Kidney (tissue), 14 donors: ENCODE measurements around the gene CCDC149. TPM values are rescaled to one million over a fixed set of nuclear protein-coding genes. Genes with fewer than 3 reads are reported as not detected.

Experiments
- DNase-seq, 5 donors: peaks; one replicate each; pipeline ENCODE4 v3.0.0-alpha.2; 2013 to 2020
- FAIRE-seq: peaks from 2 replicates; lab custom pipeline; 2012; peaks lifted over from hg19 to GRCh38; lab: Jason Lieb, UNC
- H3K27ac ChIP-seq, 2 donors: one replicate each; pipeline ENCODE4 v1.7.0; 2013; ENCODE audit warnings: low read depth in 2 of 2, low read length in 2 of 2, inconsistent platforms in 1 of 2
- H3K27me3 ChIP-seq: one replicate; pipeline ENCODE4 v1.7.1; 2013; ENCODE audit warnings: low read length, inconsistent platforms; ENCODE audit not compliant: control insufficient read depth, insufficient read depth
- H3K36me3 ChIP-seq, 3 donors: one replicate each; pipeline versions ENCODE4 v1.7.0 to v1.7.1; 2013; ENCODE audit warnings: low read length in 3 of 3, control low read depth in 1 of 3, inconsistent platforms in 1 of 3; ENCODE audit not compliant: insufficient read depth in 3 of 3, control insufficient read depth in 2 of 3
- H3K4me1 ChIP-seq, 3 donors: one replicate each; pipeline versions ENCODE4 v1.7.0 to v1.7.1; 2013; ENCODE audit warnings: low read length in 3 of 3, inconsistent platforms in 1 of 3, low read depth in 1 of 3; ENCODE audit not compliant: control insufficient read depth in 2 of 3, insufficient read depth in 2 of 3
- H3K4me3 ChIP-seq, 3 donors: one replicate each; pipeline versions ENCODE4 v1.7.0 to v1.8.1; 2013; ENCODE audit warnings: low read length in 3 of 3, control low read depth in 1 of 3, inconsistent platforms in 1 of 3
- H3K9ac ChIP-seq, 3 donors: one replicate each; pipeline versions ENCODE4 v1.7.0 to v1.7.1; 2013; ENCODE audit warnings: low read length in 3 of 3, control low read depth in 1 of 3, inconsistent platforms in 1 of 3
- H3K9me3 ChIP-seq, 3 donors: one replicate each; pipeline versions ENCODE4 v1.7.0 to v1.7.1; 2013; ENCODE audit warnings: low read length in 3 of 3, control low read depth in 1 of 3, inconsistent platforms in 1 of 3; ENCODE audit not compliant: control insufficient read depth in 2 of 3, insufficient read depth in 1 of 3
- intact Hi-C: fragments of 100-400 bp; cut with DNase I; formaldehyde crosslinking; loops from one replicate; pipeline ENCODE4 v1.11.1; 2022
- polyA plus RNA-seq: library from polyadenylated mRNA; stranded (reverse); fragments of 350-450 nt; fragmentation: Illumina TruSeq; extraction: RNeasy Lipid Tissue Mini Kit (QIAGEN cat#74804); gene quantifications from one replicate; pipeline ENCODE4 v1.2.3, GENCODE V29; 2014; ENCODE audit warnings: low read depth, low replicate concordance; ENCODE audit not compliant: insufficient read depth
- total RNA-seq: library from RNA; stranded (reverse); fragmentation: NEBNext Ultra II Directional; extraction: Animal tissue kit (Norgen Biotek cat#: 25700); gene quantifications from one replicate; pipeline ENCODE4 v1.2.1, GENCODE V29; 2021
- TF ChIP-seq, protein P1 (sequence below): IDR thresholded peaks from 3 replicates; pipeline ENCODE4 v1.5.1; 2012; ENCODE audit warnings: mild to moderate bottlenecking, moderate library complexity, borderline replicate concordance; ENCODE audit not compliant: insufficient read depth; ENCODE audit errors: extremely low read depth
- donor health status: control.
- donor health status: control.
- donor health status: control.
- donor health status: control.
- donor health status: control.
- donor health status: DM: yes; HTN: yes; CAD: no.
- donor health status: Normal renal cell carcinoma (clear cell type).

CCDC149 gene
- total and polyA plus RNA-seq, 2 donors from 2014 or later, result 6.9 to 21.8 TPM

DNA sequence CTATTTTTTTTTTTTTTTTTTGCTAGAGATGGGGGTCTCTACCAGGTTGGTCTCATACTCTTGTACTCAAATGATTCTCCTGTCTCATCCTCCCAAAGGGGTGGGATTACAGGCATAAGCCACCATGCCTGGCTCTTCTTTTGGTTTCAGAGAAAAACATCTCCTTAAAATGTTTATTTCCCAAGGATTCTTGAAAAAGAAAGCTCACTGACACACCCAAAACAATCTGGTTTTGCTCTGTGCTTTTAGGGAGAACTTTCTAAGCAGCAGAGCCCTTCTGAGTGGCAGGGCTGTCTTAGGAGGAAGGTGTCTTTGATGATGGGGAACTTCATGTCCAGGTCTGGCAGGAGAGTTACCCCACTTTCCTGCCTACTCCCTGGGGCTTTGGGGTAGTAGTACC is 116.2 kb downstream of the CCDC149 start:
- Histone ChIP-seq H3K4me1 (peaks cover 0 to 13% (median 8%) of the 10 kb centered on the region in 3 donors), H3K36me3 (no peaks in the 10 kb centered on the region), H3K4me3 (no peak overlapping the region), H3K27ac (no peak overlapping the region), H3K27me3 (peaks cover 8% of the 10 kb centered on the region), H3K9me3 (no peaks in the 10 kb centered on the region), H3K9ac (no peak overlapping the region)
- FAIRE-seq, result no peak
- DNase-seq, result no peak
- TF ChIP-seq, protein P1, sequence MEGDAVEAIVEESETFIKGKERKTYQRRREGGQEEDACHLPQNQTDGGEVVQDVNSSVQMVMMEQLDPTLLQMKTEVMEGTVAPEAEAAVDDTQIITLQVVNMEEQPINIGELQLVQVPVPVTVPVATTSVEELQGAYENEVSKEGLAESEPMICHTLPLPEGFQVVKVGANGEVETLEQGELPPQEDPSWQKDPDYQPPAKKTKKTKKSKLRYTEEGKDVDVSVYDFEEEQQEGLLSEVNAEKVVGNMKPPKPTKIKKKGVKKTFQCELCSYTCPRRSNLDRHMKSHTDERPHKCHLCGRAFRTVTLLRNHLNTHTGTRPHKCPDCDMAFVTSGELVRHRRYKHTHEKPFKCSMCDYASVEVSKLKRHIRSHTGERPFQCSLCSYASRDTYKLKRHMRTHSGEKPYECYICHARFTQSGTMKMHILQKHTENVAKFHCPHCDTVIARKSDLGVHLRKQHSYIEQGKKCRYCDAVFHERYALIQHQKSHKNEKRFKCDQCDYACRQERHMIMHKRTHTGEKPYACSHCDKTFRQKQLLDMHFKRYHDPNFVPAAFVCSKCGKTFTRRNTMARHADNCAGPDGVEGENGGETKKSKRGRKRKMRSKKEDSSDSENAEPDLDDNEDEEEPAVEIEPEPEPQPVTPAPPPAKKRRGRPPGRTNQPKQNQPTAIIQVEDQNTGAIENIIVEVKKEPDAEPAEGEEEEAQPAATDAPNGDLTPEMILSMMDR, result no peak
- intact Hi-C loops, result no loop called here

DNA sequence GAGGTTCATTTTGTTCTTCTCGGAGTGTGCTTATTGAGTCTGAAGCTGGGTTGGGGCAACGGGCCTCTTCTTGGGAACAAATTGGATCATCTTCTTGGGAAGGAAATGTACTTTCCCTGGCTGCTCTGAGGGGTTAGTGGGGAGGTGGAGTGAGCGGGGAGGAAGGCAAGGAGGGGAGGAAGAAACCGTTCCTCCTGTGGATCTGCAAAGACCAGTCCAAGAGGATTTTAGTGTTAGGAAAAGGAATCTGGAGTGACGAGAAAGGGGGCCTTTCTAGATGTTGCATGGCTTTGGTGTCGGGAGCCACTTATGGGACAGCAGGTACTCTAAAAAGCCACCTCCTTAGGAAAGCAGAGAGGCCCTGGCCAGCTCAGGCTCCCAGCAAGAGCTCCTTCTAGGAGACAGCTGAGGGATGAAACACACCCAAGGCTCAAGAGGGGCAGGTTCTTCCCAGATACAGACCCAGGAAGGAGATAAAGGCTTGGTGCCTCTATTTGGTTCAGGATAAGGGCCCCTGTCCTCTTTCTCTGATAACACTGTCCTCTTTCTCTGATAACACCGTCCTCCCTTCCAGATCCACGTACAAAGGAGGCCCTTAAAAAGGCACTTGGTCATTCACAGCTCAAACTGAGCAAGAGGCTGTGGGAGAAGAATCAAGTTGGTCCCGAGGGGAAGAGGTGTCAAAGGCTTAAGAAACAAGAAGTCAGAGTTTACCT is 117.0 kb downstream of the CCDC149 start:
- DNase-seq (no peak), FAIRE-seq (no peak)
- Histone ChIP-seq H3K9me3 (no peaks in the 10 kb centered on the region), H3K4me1 (peaks cover 0 to 13% (median 8%) of the 10 kb centered on the region in 3 donors), H3K27ac (peak overlapping the region; percentile 59 to 87), H3K4me3 (peak overlapping the region; percentile 13 to 70 (median 36)), H3K9ac (peak overlapping the region in 2 of 3 donors; percentile 5 to 62), H3K27me3 (peaks cover 8% of the 10 kb centered on the region), H3K36me3 (no peaks in the 10 kb centered on the region)
- TF ChIP-seq, protein P1, result no peak
- intact Hi-C loops, result no loop called here

DNA sequence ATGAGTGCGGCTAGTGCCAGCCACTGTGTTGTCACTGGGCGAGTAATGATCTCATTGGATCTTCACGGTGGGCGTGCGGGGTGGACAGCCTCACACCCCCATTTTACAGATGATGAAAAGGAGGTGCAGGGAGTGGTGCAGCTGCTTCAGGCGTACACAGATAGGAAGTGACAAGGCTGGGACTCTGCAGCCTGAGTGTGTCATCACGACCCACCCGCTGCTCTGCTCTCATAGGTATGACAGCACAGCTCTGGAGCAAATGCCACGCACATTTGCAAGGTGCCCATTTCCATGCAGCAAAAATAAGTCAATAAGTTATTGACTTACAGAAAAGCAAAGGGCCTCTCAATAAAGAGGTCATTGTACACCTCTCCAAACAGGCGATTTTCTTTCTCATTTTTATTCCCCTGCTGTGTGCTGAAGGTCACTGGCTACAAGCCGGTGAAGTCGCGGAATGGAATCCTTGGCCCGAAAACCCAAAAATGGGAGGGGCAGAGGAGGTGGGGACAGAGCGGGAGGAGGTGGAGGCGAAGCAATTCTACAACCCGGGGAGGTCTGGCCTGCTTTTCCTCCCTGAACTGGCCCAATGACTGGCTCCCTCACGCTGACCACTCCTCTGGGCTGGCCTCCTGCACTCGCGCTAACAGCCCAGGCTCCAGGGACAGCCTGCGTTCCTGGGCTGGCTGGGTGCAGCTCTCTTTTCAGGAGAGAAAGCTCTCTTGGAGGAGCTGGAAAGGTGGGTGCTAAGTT is 117.8 kb downstream of the CCDC149 start, which contains the start of gene SOD3:
Gene SOD3 (plus strand): TSS at position 658 of the 750 bp plus-strand sequence. CDS start 3,949 bp downstream, outside the sequence.
- peak; percentile 84 for FAIRE-seq
- H3K9ac ChIP-seq, result peak within 1 kb of the TSS in 2 of 3 donors; percentile 5 to 62
- peak within 1 kb of the TSS; percentile 13 to 70 (median 52) for H3K4me3 ChIP-seq
- intact Hi-C loops, result no loop called here
- no peaks in the 10 kb centered on the region for H3K9me3 ChIP-seq
- peaks cover 0 to 13% (median 8%) of the 10 kb centered on the region in 3 donors for H3K4me1 ChIP-seq
- TF ChIP-seq, protein P1, result no peak
- peak; percentile 72 to 94 (median 75) for DNase-seq
- H3K27ac ChIP-seq, result peak within 1 kb of the TSS; percentile 86 to 87
- peaks cover 6% of the 10 kb centered on the region for H3K27me3 ChIP-seq
- H3K36me3 ChIP-seq, result no peaks in the 10 kb centered on the region
